SK-N-SH treated with all-trans-retinoic acid at 6 μM for 48 hours (cell line): ENCODE results near the gene XPR1.

ENCODE experiments used
- ARNTL ChIP-seq: fragments of 450-650 bp; formaldehyde crosslinking; IDR thresholded peaks from 2 replicates; pipeline ENCODE4 v1.5.0; 2020; ENCODE audit warnings: low read depth, mild to moderate bottlenecking, moderate library complexity, borderline replicate concordance
- ESRRG ChIP-seq: fragments of 250-450 bp; sonication (Bioruptor Pico); IDR thresholded peaks from 2 replicates; pipeline ENCODE4 v1.6.1; 2021; ENCODE audit warnings: mild to moderate bottlenecking
- ISL1 ChIP-seq: fragments of 250-450 bp; sonication (Bioruptor Pico); IDR thresholded peaks from 2 replicates; pipeline ENCODE4 v2.1.2; 2022; ENCODE audit warnings: mild to moderate bottlenecking, moderate library complexity
- OSR1 ChIP-seq: fragments of 250-450 bp; sonication (Bioruptor Pico); IDR thresholded peaks from 2 replicates; pipeline ENCODE4 v1.8.0; 2022; ENCODE audit warnings: moderate library complexity, mild to moderate bottlenecking, inconsistent platforms
- TCF4 ChIP-seq: fragments of 250-450 bp; sonication (Bioruptor Pico); IDR thresholded peaks from 2 replicates; pipeline ENCODE4 v1.8.0; 2021; ENCODE audit warnings: mild to moderate bottlenecking, moderate library complexity, borderline replicate concordance
- ZFP3 ChIP-seq: fragments of 250-450 bp; sonication (Bioruptor Pico); IDR thresholded peaks from 2 replicates; pipeline ENCODE4 v1.5.0; 2020; ENCODE audit warnings: mild to moderate bottlenecking, moderate library complexity
- ZFP30 ChIP-seq: fragments of 450-650 bp; formaldehyde crosslinking; IDR thresholded peaks from 2 replicates; pipeline ENCODE4 v1.5.0; 2022; ENCODE audit warnings: mild to moderate bottlenecking, moderate library complexity
- ZNF565 ChIP-seq: fragments of 450-650 bp; formaldehyde crosslinking; conservative IDR thresholded peaks from 2 replicates; pipeline ENCODE4 v1.5.0; 2020; ENCODE audit warnings: low read depth, mild to moderate bottlenecking, moderate library complexity
- TF ChIP-seq, protein P1 (sequence below): fragments of 250-450 bp; sonication (Bioruptor Pico); IDR thresholded peaks from 2 replicates; pipeline ENCODE4 v1.5.1; 2020; ENCODE audit warnings: low read depth, mild to moderate bottlenecking, moderate library complexity

DNA sequence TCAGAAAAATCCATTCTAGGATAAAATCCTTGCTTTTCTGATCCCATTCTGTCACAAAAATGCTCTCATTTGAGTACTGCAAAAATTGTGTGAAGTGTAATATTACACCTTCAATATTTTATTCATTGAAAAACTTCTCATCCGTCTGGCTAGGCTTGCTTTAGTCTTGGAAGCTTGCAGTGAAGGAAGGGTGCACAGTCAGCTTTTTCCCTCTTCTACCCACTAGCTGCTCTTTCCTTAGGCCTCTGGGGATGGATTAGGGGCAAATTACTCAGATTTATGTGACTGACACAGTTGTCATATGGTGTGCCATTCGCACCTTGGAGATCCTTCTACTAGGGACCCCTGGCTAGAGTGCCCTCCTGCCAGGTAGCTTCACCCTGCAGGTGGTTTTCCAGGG is 40.9 kb upstream of the XPR1 start:
- TF ChIP-seq ARNTL (CRISPR knock-in tag) (no peak), ESRRG (CRISPR knock-in tag) (no peak), ZNF565 (CRISPR knock-in tag) (no peak), ISL1 (no peak), OSR1 (CRISPR knock-in tag) (no peak), TCF4 (CRISPR knock-in tag) (no peak), ZFP3 (CRISPR knock-in tag) (no peak), ZFP30 (CRISPR knock-in tag) (no peak)
- TF ChIP-seq, protein P1, sequence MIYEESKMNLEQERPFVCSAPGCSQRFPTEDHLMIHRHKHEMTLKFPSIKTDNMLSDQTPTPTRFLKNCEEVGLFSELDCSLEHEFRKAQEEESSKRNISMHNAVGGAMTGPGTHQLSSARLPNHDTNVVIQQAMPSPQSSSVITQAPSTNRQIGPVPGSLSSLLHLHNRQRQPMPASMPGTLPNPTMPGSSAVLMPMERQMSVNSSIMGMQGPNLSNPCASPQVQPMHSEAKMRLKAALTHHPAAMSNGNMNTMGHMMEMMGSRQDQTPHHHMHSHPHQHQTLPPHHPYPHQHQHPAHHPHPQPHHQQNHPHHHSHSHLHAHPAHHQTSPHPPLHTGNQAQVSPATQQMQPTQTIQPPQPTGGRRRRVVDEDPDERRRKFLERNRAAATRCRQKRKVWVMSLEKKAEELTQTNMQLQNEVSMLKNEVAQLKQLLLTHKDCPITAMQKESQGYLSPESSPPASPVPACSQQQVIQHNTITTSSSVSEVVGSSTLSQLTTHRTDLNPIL (CRISPR knock-in tag): no peak
